KBM-7 (cell line): ENCODE data around the gene POC1B.

Source experiments
- DNase-seq: peaks from one replicate; pipeline ENCODE4 v3.0.0-alpha.2; 2015
- in situ Hi-C: fragments of 300-500 bp; cut with MboI; formaldehyde crosslinking; loops from 2 replicates; pipeline ENCODE4 v1.14.3; 2020; ENCODE audit warnings: low sequenced_read_pairs, low pct_unique_long_range_greater_than_20kb, mixed read lengths

Gene POC1B

DNA sequence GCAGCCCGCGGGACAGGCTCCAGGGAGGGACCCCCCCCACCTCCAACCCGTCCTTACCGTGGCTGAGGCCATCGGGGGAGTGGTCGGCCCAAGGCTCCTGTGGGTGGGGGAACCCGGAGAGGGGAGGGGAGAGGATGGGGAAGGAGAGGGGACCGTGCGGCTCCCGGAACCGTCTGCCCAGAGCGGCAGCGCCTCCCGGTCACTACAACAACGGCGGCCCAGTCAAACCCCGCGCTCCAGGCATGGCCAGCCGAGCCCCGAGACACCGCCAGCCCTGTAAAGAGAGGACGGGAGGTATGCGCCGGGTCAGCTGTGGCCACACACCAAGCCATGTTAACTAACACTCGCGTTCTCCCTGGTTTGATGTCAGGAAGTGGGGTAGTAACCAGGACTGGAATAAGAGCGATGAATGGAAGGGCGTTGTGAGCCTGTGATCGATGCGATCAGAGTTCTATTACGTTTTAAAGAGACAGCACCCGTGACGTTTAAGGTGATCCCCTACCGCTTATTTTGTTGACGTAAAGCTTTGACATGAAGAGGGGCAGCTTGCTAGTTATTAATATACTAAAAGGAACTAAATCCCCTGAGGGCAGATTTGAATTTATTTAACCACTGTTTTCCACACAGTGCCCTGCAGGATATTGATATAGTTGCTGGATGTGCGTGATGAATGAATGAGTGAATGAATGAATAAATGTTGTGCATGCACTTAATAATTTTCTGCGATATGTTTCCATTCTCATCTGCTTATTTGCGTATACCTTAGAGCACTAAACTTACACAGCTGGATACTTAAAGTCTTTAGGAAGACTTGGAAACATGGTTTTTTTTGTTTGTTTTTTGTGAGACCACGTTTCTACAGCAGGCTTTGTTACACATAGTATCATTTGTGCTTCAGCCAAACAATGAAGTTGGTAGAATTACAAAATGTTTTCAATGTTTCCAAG, at the start of gene POC1B:
POC1B (minus strand) TSS at position 224 of the 947 bp plus-strand sequence; CDS start at position 72, 152 bp downstream.
- in situ Hi-C loops, result no loop called here
- DNase-seq, result peak; percentile 83

DNA sequence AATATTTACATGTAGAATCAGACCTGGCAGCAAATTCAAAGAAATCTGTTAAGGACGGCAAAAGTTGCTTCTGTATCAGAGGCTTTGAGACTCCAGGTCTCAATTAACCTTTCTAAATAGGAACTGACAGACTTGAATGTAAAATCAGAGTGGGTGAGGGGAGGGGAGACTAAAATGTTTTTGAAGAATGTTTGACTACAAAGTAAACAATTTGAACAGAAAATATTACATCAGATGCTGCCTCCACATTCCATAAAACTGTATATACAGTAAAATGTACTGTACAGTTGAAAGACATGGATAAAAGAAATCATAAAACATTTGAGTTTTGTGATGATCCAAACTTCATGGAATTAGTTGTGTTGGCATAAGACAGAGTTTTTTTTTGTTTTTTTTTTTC, 49.5 kb upstream of the POC1B start:
- in situ Hi-C loops, result no loop called here
- no peak for DNase-seq

DNA sequence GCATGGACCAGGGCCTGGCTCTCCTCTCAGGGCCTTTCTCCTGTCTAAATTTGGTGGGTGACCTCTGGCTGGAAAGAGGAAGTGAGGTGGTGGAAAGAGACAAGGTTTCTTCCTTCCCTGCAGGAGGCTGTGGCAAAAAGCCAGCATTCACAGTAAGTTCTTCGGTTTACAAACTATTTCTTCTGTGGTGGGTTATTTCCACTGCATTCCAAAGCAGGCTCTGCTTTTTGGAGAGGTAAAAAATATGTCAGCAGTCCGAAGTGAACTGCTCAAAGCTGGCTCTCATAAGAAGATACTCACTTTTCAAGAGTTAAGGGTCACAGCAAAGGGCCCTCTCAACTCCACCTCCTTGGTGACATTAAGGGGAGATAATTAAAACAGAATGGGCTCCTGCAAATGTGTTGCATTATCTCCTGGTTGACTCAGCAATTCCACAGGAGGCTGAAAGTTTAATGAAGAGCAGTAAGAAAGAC, 48.9 kb upstream of the POC1B start:
- in situ Hi-C loops, result no loop called here
- DNase-seq, result peak; percentile 73

DNA sequence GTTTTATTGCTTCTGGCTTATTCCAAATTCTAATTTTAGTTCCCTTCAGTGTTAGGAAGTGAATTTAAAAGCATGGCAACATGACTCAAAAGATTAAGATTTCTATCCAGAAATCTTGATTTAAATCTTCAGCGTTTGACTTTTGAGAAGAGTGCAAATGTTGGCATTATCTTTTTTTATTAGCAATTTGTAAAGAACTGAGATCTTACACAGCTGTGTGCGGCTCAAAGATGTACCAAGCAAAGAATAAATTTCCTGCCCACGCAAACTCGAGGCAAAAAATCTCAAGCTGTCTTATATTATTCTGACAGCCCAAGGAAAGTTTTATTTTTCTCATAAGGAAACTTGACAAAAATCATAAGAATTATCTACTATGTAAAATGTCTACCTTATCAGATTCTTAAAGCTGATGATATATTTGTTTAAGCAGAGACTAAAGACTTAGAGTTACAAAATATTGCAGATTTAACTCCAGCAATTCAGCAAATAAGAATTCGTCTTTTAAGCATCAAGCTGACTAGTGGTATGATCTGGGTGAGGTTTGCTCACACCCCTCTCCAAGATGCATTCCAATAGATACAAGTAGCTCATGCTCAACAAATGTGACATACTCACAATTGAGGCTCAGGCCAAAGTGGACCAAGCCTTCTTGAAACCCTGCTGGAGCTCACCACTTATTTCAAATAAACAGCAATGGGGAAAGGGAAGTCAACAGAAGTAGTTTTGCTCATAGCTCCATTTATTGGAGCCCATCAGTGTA, 47.4 kb upstream of the POC1B start:
- DNase-seq, result no peak
- in situ Hi-C loops, result no loop called here

DNA sequence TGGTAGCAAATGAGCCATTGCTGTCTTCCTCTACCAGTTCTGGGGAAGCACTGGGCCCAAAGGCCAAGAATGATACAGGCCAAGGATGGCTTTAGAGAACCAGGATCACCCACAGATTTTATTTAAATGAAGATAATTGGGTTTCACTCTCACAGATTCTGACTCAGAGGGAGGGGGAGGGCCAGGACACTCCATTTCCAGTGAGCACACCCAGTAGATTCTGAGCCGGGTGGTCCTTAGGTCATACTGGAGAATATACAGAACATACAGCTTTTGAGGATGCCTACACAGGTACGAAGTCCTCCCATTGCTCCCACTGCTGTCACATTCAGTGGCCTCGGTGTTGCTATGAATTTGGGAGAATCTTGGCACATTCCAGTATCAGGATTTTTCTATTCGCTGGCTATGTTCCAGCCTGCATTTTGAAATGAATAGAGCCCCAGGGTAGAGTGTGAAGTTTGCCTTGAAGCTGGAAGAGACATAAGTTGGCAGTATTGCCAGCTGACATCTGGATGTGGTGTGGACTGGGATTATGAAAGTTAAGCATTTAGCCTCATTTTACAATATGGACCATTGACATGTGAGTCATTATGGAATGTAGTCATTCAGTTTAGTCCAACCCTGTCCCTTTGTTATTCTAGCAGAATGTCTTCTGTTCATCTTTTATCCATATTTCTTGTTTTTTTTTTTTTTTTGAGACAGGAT, 45.8 kb upstream of the POC1B start:
- in situ Hi-C loops, result no loop called here
- no peak for DNase-seq

DNA sequence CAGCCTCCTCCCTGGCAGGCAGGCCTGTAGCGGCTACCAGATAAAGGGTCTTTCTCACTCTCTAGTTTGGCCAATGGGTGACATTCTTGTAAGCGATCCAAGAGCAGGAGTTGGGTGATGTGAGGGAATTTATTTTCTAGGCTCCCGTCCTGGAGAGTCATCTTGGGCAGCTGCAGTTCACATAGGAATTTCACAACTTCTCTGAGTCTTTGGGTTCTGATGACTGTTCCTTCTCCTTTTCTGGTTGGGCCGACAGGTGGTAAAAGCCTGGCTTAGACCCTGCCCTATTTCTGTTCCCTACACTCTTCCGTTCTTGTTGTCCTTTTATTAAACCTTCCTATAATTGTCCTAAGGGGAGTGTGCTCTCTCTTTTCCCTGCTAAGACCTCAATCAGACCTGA, 42.6 kb upstream of the POC1B start:
- no peak for DNase-seq
- in situ Hi-C loops, result no loop called here

DNA sequence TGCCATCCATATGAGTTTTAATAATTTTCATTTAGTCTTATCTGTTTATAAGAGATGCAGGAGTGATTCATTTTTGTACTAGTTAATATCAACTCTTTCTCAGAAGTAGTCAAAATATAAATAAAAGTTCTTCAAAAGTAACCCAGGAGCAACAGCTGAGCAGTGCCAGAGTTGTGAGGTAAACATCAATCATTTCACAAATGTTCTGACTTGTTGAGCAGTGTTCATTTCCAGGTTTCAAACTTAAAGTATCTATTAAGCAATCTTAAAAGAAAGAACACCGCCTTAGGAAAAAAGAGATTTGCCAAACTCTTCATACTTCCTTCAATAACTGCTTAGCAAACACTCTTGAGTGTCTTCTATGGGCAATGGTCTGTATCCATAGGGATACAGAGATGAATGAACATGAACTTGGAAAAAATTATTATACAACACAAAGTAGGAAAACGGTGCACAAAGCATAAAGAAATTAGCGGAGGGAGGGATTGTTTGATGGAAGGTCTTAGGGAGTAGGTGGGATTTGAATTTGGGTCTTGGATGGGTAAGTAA, 41.9 kb upstream of the POC1B start:
- no peak for DNase-seq
- in situ Hi-C loops, result no loop called here

DNA sequence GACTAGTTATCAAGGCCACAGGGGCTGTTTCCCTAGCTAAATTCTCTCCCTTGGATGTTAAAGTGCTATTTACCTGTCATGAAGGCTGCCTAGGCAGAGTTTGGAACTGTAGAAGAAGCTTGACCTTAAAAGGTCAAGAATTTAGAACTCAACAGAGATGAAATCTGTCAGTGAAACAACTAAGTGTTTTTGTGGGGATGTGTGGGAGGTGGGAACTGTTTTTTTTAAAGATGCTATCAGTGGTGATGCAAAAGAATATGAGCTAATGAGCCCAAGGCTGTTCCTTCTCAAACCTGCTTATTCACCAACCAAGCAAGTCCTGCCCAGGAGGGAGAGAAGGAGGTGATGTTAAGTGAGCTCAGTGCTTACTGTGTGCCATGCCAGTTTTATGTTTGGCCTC, 40.8 kb upstream of the POC1B start:
- in situ Hi-C loops, result no loop called here
- DNase-seq, result no peak

DNA sequence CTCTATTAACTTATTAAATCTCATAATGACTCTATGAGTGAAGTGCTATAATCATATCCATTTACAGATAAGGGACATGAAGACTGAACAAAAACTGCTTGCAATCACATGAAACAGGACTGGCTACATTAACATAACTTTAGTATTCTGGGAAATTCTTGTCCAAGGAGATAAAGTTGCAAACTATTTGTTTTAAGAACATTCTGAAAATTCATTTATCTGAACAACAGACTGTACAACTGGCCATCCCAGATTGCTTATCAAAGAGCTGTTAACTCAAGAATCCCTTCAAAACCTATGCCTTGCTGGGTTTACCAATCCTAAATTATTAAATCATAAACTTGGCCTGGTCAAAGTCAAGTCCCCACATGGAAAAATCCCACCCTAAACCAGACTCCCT, 39.2 kb upstream of the POC1B start:
- in situ Hi-C loops, result no loop called here
- no peak for DNase-seq

DNA sequence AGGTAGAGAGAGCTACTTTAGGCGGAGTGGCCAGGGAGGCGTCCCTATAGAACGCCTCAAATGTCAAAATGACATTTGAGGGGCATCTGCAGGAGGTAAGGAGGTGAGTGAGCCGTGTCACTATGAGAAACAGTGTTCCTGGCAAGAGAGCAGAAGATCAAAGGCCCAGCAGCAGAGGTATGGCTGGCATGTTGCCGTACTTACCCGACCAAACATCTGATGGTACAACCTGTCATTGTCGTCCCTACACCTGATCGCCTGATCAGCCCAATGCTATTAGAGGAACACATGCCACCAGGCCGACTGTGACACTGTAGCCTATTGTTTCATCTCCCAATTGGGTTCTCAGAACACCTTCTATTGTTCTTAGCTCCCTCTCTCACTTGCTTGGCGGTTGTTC, 33.9 kb upstream of the POC1B start:
- in situ Hi-C loops, result no loop called here
- DNase-seq, result no peak

DNA sequence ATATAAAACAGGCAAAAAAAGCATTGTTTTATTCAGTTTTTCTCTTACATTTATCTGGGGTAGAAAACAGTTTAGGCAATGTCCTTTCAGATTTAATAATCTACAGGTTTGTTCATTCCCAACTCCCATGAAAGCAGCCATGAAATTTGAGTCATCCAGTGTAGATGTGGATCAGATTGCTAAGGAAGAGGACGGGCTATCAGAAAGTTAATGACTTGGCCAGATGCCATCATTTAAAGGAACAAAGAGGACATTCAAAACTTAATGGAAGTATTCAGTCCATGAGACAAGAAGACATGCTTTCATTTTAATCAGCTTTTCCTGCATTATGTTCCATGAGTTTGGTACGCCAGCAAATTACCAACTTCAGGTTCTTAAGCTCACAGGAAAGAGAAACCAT, 31.1 kb upstream of the POC1B start:
- in situ Hi-C loops, result no loop called here
- no peak for DNase-seq

DNA sequence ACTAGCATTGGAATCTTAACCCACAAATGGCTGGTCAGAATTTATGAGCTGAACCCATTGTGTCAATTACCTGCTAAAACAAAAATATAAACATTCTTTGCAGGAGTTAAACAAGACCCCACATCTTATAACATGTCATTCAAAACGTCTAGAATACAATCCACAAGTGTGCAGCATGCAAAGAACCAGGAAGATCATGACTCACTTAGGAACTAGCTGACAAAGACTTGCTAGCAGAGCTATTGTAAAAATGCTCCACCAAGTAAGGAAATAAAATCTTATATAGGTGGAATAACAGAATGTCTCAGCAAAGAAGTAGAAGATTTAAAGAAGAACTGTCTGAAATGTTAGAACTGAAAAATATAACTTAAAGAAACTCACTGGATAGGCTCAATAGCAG, 26.5 kb upstream of the POC1B start:
- in situ Hi-C loops, result no loop called here

DNA sequence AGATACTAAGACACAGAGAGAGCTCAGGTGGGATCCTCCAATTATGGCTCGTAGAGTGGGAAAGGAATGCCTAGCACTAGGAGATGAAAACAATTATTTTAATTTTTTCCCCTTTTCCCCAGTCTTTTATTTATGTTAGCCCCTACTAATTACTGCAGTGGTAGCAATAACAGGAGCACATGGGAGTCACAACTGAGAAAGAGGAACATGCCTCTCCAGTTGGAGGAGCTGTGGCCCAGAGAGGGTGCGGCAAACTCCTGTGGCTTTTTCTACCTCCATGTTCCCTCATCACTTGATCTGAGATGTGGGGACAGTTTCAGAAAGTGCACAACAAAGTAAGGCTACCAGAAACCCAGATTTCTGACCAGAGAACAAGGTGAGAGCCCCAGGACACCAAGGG, 25.9 kb upstream of the POC1B start:
- peak; percentile 30 for DNase-seq
- in situ Hi-C loops, result no loop called here

More for the DNA sequence above, 26.5 kb upstream of the POC1B start:
- DNase-seq, result no peak

DNA sequence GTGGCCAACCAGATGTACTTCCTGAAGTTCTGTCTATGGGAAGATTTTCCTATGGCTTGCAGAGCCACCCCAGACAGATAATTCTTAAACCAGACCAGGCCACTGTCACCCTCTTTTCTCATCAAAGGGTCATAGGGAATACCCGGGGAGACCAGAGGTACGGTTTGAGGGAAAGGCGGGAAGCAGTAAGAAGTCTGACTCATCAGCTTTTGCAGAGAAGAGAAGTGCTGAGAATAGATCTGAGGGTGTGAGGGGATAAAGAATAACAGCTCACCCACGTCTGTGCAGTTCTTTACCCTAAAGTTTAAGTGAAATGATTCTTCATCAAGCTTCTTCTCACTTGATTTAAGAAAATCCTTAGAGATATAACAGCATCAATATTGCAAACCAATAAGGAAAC, 21.3 kb upstream of the POC1B start:
- no peak for DNase-seq
- in situ Hi-C loops, result no loop called here

DNA sequence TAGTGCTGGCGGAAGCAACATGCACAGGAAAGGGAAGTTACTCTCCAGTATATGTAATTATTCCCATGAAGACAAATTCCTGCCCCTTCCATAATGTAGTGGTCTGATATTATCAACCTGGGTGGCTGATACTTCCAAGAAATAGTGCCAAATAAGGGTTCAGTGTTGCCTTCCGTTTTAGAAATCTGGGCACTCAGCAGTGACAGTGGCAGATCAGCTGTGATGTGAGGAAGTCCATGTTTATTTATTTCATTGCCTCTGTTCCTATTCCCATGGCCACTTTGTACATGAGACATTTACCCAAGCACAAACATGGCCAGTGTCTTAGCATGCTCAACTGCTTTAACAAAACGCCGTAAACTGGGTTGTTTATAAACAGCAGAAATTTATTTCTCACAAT, 20.3 kb upstream of the POC1B start:
- in situ Hi-C loops, result no loop called here
- DNase-seq, result peak; percentile 37

DNA sequence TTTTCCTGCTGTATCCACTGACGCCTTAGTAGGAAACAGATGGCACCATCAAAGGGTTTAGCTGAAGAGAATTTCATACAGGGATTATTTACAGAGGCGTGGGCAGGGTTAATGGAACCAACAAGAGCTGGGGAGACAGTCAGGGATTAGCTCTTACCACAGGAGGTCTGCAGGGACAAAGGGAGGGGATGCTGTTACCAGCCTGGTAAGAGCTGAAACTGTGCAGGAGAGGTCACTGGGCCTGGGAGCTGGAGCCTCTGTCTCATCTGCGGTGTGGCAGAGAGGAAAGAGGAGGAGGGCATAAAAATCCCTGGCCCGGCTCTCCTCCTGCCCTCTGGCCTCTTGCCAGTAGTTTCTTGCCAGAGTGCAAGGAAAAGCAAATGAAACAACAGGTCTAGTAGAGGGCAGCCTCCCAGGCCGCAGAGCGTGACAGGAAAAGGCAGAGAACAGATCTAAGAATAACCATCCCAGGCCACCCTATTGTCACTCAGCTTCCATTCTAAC, 18.9 kb upstream of the POC1B start:
- peak; percentile 77 for DNase-seq
- in situ Hi-C loops, result no loop called here

DNA sequence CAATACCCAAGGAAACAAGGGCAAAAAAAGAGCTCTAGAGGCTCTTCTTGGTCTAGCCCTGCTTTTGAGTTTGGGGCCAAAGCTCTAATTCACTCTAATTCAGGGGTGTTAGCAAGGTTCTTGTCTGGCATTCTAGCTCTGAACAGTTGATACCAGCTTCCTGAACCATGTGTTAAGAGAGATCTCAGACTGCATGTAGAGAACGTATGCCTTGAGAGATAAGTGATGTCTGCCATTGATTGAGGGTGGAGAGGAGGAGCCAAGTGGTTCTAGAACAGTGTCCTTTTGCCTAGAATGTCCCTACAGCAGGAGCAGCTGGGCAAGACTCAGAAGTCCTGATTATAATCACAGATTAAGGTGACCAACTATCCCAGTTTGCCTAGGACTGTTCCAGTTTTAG, 18.2 kb upstream of the POC1B start:
- no peak for DNase-seq
- in situ Hi-C loops, result no loop called here

DNA sequence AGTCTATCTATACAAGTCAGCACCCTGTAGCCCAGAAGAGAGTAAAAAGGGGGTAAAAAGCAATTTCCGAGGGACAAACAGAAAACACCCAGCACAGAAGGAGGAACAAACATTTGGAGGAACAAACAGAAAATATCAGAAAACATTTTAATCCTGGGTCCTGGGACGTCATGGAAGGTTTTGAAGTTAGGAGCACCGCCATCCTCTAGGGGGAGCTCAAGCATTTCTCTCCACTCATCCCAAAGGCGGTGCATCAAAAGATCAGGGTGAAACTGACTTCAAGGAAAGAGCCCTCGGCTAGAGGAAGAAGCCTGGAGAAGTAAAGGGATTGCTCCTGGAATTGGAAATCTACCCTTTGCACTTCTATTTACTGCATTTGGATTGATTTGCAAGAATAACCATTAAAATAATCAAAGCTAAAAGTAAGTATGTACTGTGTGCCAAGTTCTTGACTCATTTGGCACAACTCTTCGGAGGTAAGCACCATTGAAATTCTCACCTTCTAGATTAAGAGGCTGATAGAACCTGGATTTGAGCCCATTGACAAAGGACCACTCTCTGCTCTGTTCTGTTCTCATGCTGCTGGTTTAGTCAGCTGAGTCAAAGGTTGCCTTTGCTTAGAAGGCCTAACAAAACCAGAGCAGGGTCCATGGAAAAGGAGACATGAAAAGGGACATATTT, 17.2 kb upstream of the POC1B start:
- in situ Hi-C loops, result no loop called here
- DNase-seq, result peak; percentile 87

DNA sequence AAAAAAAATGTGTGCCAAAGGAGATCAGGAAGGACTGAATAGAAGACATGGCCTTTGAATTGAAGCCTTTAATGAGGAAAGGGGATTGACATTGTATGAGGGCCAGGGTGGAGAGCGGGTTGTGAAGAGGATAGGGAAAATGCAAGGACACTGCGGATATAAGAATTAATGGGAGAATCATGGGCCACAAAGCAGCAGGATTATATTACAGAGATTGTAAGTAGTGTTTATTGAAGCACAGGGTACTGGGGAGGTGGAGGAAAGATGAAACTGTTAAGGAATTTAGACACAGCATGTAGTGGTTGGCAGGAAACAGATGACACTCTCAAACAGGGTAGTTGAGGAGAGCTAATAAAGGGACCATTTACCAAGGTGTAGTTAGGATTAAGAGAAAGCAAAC, 16.4 kb upstream of the POC1B start:
- in situ Hi-C loops, result no loop called here
- no peak for DNase-seq
